CD4-positive, CD25-positive, alpha-beta regulatory T cell (primary cell): ENCODE measurements around the gene CFAP251. TPM values are rescaled to one million over a fixed set of nuclear protein-coding genes. Genes with fewer than 3 reads are reported as not detected.

ENCODE experiments used
- ATAC-seq, 2 donors: fragments of 150-1000 bp; cut with Tn5 transposase; one replicate each; pipeline ENCODE4 v1.10.0; 2021; ENCODE audit warnings: low read depth in 2 of 2, moderate number of reproducible peaks in 2 of 2, moderate library complexity in 1 of 2
- DNase-seq, 3 donors: peaks; one replicate each; pipeline versions ENCODE4 v3.0.0 to v3.0.0-alpha.2; 2012 to 2022; ENCODE audit warnings: mixed read lengths in 1 of 3
- H3K27ac ChIP-seq: one replicate; pipeline ENCODE4 v1.7.0; 2013; ENCODE audit warnings: mild to moderate bottlenecking, low read length; ENCODE audit not compliant: insufficient read depth, poor library complexity, severe bottlenecking
- H3K27me3 ChIP-seq: one replicate; pipeline ENCODE4 v1.7.0; 2013; ENCODE audit warnings: low read length; ENCODE audit not compliant: control insufficient read depth, insufficient read depth
- H3K36me3 ChIP-seq: one replicate; pipeline ENCODE4 v1.7.0; 2013; ENCODE audit warnings: mild to moderate bottlenecking, low read length, moderate library complexity; ENCODE audit not compliant: control insufficient read depth, insufficient read depth
- H3K4me1 ChIP-seq: 2 replicates; pipeline ENCODE4 v1.7.0; 2013; ENCODE audit warnings: mild to moderate bottlenecking, low read length; ENCODE audit not compliant: insufficient read depth, control insufficient read depth, poor library complexity, severe bottlenecking
- H3K4me3 ChIP-seq: one replicate; pipeline ENCODE4 v1.7.0; 2013; ENCODE audit warnings: low read depth, mild to moderate bottlenecking, low read length, moderate library complexity
- H3K9me3 ChIP-seq, 2 experiments: 1 replicate in 1 of 2; 2 replicates in 1 of 2; pipeline ENCODE4 v1.7.0; 2013; ENCODE audit warnings: low read length in 2 of 2, mild to moderate bottlenecking in 1 of 2, moderate library complexity in 1 of 2; ENCODE audit not compliant: control insufficient read depth in 2 of 2
- H3K27ac Mint-ChIP-seq, 3 donors: one replicate each; pipeline ENCODE4 v1.8.0; 2020 to 2022; ENCODE audit warnings: mild to moderate bottlenecking in 3 of 3, mixed read lengths in 3 of 3, moderate library complexity in 2 of 3
- H3K27me3 Mint-ChIP-seq: one replicate; pipeline ENCODE4 v1.8.0; 2022; ENCODE audit warnings: mild to moderate bottlenecking, mixed read lengths
- H3K36me3 Mint-ChIP-seq: one replicate; pipeline ENCODE4 v1.8.0; 2020; ENCODE audit warnings: mixed read lengths
- H3K4me1 Mint-ChIP-seq, 4 donors: one replicate each; pipeline ENCODE4 v1.8.0; 2020 to 2022; ENCODE audit warnings: mixed read lengths in 4 of 4, mild to moderate bottlenecking in 1 of 4
- H3K4me3 Mint-ChIP-seq, 4 donors: one replicate each; pipeline ENCODE4 v1.8.0; 2020 to 2022; ENCODE audit warnings: mild to moderate bottlenecking in 4 of 4, mixed read lengths in 4 of 4, moderate library complexity in 3 of 4
- H3K9me3 Mint-ChIP-seq, 7 donors: one replicate each; pipeline ENCODE4 v1.8.0; 2020 to 2022; ENCODE audit warnings: mixed read lengths in 7 of 7, mild to moderate bottlenecking in 3 of 7, moderate library complexity in 2 of 7
- polyA plus RNA-seq, 4 donors: library from polyadenylated mRNA; unstranded; fragments of 300-500 nt; fragmentation: Illumina TruSeq; gene quantifications; one replicate each; pipeline ENCODE4 v1.2.3, GENCODE V29; 2021
- total RNA-seq: library from RNA; stranded (reverse); gene quantifications from one replicate; pipeline ENCODE4 v1.2.3, GENCODE V29; 2022

Gene CFAP251
- total and polyA plus RNA-seq, 5 donors from 2014 or later, result 0.05 to 0.96 TPM; not detected in 3

- DNase-seq (no peak), ATAC-seq (no peak)
- H3K27me3 Mint-ChIP-seq, result peaks cover 5% of the 10 kb centered on the region
- no peak overlapping the region for H3K4me3 Mint-ChIP-seq
- H3K27ac Mint-ChIP-seq, result no peak overlapping the region
- Histone ChIP-seq H3K27ac (no peak overlapping the region), H3K36me3 (no peaks in the 10 kb centered on the region), H3K9me3 (peaks cover 0 to 5% of the 10 kb centered on the region in 2 experiments), H3K4me3 (no peak overlapping the region), H3K27me3 (peaks cover 2% of the 10 kb centered on the region), H3K4me1 (no peaks in the 10 kb centered on the region)
- H3K36me3 Mint-ChIP-seq, result peaks cover 5% of the 10 kb centered on the region
- H3K9me3 Mint-ChIP-seq, result peaks cover 0 to 14% (median 2%) of the 10 kb centered on the region in 7 donors
- no peaks in the 10 kb centered on the region for H3K4me1 Mint-ChIP-seq
These were observed 52.3 kb downstream of the CFAP251 start for GRCh38 chr12:121970581-121971300.

GRCh38 chr12:121974026-121974985 lies 55.9 kb downstream of the CFAP251 start:
- Mint-ChIP-seq H3K4me3 (no peak overlapping the region), H3K9me3 (peaks cover 0 to 14% (median 2%) of the 10 kb centered on the region in 7 donors), H3K36me3 (peaks cover 5% of the 10 kb centered on the region)

GRCh38 chr12:121975021-121975420 lies 56.6 kb downstream of the CFAP251 start:
- Histone ChIP-seq H3K27ac (no peak overlapping the region), H3K4me3 (no peak overlapping the region), H3K27me3 (peaks cover 2% of the 10 kb centered on the region), H3K36me3 (no peaks in the 10 kb centered on the region), H3K9me3 (peaks cover 0 to 5% of the 10 kb centered on the region in 2 experiments), H3K4me1 (no peaks in the 10 kb centered on the region)
- DNase-seq, result no peak
- ATAC-seq, result no peak
- Mint-ChIP-seq H3K4me3 (no peak overlapping the region), H3K4me1 (no peaks in the 10 kb centered on the region), H3K27ac (no peak overlapping the region), H3K27me3 (peaks cover 15% of the 10 kb centered on the region), H3K9me3 (peaks cover 0 to 14% (median 2%) of the 10 kb centered on the region in 7 donors), H3K36me3 (peaks cover 5% of the 10 kb centered on the region)

More at GRCh38 chr12:121974026-121974985, 55.9 kb downstream of the CFAP251 start:
- no peaks in the 10 kb centered on the region for H3K36me3 ChIP-seq
- Mint-ChIP-seq H3K27me3 (peaks cover 15% of the 10 kb centered on the region), H3K27ac (no peak overlapping the region), H3K4me1 (no peaks in the 10 kb centered on the region)
- peaks cover 0 to 5% of the 10 kb centered on the region in 2 experiments for H3K9me3 ChIP-seq
- H3K4me1 ChIP-seq, result no peaks in the 10 kb centered on the region
- peaks cover 2% of the 10 kb centered on the region for H3K27me3 ChIP-seq
- H3K4me3 ChIP-seq, result no peak overlapping the region
- no peak for DNase-seq
- no peak overlapping the region for H3K27ac ChIP-seq
- ATAC-seq, result no peak

- no peak overlapping the region for H3K27ac ChIP-seq
- peaks cover 3% of the 10 kb centered on the region for H3K36me3 Mint-ChIP-seq
- no peaks in the 10 kb centered on the region for H3K4me1 ChIP-seq
- no peak overlapping the region for H3K27ac Mint-ChIP-seq
- no peaks in the 10 kb centered on the region for H3K36me3 ChIP-seq
- H3K27me3 ChIP-seq, result peaks cover 2% of the 10 kb centered on the region
- no peak overlapping the region for H3K4me3 Mint-ChIP-seq
- H3K4me1 Mint-ChIP-seq, result no peaks in the 10 kb centered on the region
- H3K9me3 ChIP-seq, result peaks cover 0 to 5% of the 10 kb centered on the region in 2 experiments
- ATAC-seq (no peak), DNase-seq (no peak)
- H3K4me3 ChIP-seq, result no peak overlapping the region
- H3K9me3 Mint-ChIP-seq, result peaks cover 0 to 13% (median 0%) of the 10 kb centered on the region in 7 donors
- H3K27me3 Mint-ChIP-seq, result peaks cover 16% of the 10 kb centered on the region
These were observed 58.6 kb downstream of the CFAP251 start for GRCh38 chr12:121976950-121977349.

- Mint-ChIP-seq H3K27ac (no peak overlapping the region), H3K9me3 (no peaks in the 10 kb centered on the region), H3K27me3 (peaks cover 26% of the 10 kb centered on the region), H3K4me1 (peaks cover 0 to 2% (median 0%) of the 10 kb centered on the region in 4 donors), H3K36me3 (no peaks in the 10 kb centered on the region), H3K4me3 (no peak overlapping the region)
- Histone ChIP-seq H3K4me1 (no peaks in the 10 kb centered on the region), H3K4me3 (no peak overlapping the region), H3K36me3 (no peaks in the 10 kb centered on the region), H3K9me3 (no peaks in the 10 kb centered on the region), H3K27me3 (peaks cover 2% of the 10 kb centered on the region), H3K27ac (no peak overlapping the region)
- ATAC-seq (no peak), DNase-seq (no peak)
These were observed 61.9 kb downstream of the CFAP251 start for GRCh38 chr12:121980191-121980891.

GRCh38 chr12:121980892-121981272 lies 62.5 kb downstream of the CFAP251 start:
- Histone ChIP-seq H3K4me1 (no peaks in the 10 kb centered on the region), H3K4me3 (no peak overlapping the region), H3K27ac (no peak overlapping the region), H3K27me3 (no peaks in the 10 kb centered on the region), H3K9me3 (no peaks in the 10 kb centered on the region), H3K36me3 (no peaks in the 10 kb centered on the region)
- H3K27ac Mint-ChIP-seq, result no peak overlapping the region
- H3K4me1 Mint-ChIP-seq, result peaks cover 0 to 2% (median 0%) of the 10 kb centered on the region in 4 donors
- ATAC-seq (no peak), DNase-seq (no peak)
- no peaks in the 10 kb centered on the region for H3K9me3 Mint-ChIP-seq
- peaks cover 23% of the 10 kb centered on the region for H3K27me3 Mint-ChIP-seq
- H3K4me3 Mint-ChIP-seq, result no peak overlapping the region
- no peaks in the 10 kb centered on the region for H3K36me3 Mint-ChIP-seq

- ATAC-seq, result no peak
- Histone ChIP-seq H3K4me1 (no peaks in the 10 kb centered on the region), H3K27ac (no peak overlapping the region), H3K4me3 (no peak overlapping the region), H3K27me3 (no peaks in the 10 kb centered on the region), H3K36me3 (no peaks in the 10 kb centered on the region), H3K9me3 (no peaks in the 10 kb centered on the region)
- Mint-ChIP-seq H3K4me1 (peaks cover 0 to 2% (median 0%) of the 10 kb centered on the region in 4 donors), H3K27ac (no peak overlapping the region), H3K4me3 (no peak overlapping the region), H3K9me3 (no peaks in the 10 kb centered on the region), H3K27me3 (peaks cover 19% of the 10 kb centered on the region), H3K36me3 (no peaks in the 10 kb centered on the region)
- DNase-seq, result no peak
These were observed 63.1 kb downstream of the CFAP251 start for GRCh38 chr12:121981456-121981855.
